ENCODE measurements around the gene BIRC5.

BIRC5 gene

GRCh38 chr17:78256707-78257591, 42.9 kb downstream of the BIRC5 start:
- no peak for DNase-seq (ENCODE audit: low read depth)

GRCh38 chr17:78257810-78258322, 43.8 kb downstream of the BIRC5 start:
- no peak for DNase-seq (ENCODE audit: low read depth)

GRCh38 chr17:78258323-78259191, 44.5 kb downstream of the BIRC5 start:
- no peak for DNase-seq (ENCODE audit: low read depth)

- DNase-seq (ENCODE audit: low read depth): no peak
These were observed 45.1 kb downstream of the BIRC5 start for GRCh38 chr17:78259192-78259554.

- DNase-seq (ENCODE audit: low read depth): no peak
These were observed 49.1 kb downstream of the BIRC5 start for GRCh38 chr17:78263063-78263735.

- DNase-seq (ENCODE audit: low read depth): no peak
These were observed 49.8 kb downstream of the BIRC5 start for GRCh38 chr17:78263736-78264340.

- DNase-seq (ENCODE audit: low read depth): no peak
These were observed 50.5 kb downstream of the BIRC5 start for GRCh38 chr17:78264590-78264989.

GRCh38 chr17:78265121-78265520, 51.1 kb downstream of the BIRC5 start:
- DNase-seq (ENCODE audit: low read depth): no peak

- no peak for DNase-seq (ENCODE audit: low read depth)
These were observed 52.2 kb downstream of the BIRC5 start for GRCh38 chr17:78266231-78266631.

- DNase-seq (ENCODE audit: low read depth): no peak
These were observed 52.7 kb downstream of the BIRC5 start for GRCh38 chr17:78266771-78267170.

- DNase-seq (ENCODE audit: low read depth): no peak
These were observed 53.4 kb downstream of the BIRC5 start for GRCh38 chr17:78267253-78268073.

GRCh38 chr17:78268191-78268874, 54.3 kb downstream of the BIRC5 start:
- no peak for DNase-seq (ENCODE audit: low read depth)

GRCh38 chr17:78268951-78269905, 55.2 kb downstream of the BIRC5 start:
- no peak for DNase-seq (ENCODE audit: low read depth)

- no peak for DNase-seq (ENCODE audit: low read depth)
These were observed 55.9 kb downstream of the BIRC5 start for GRCh38 chr17:78269955-78270381.

- no peak for DNase-seq (ENCODE audit: low read depth)
These were observed 57.5 kb downstream of the BIRC5 start for GRCh38 chr17:78271419-78272170.

- no peak for DNase-seq (ENCODE audit: low read depth)
These were observed 58.3 kb downstream of the BIRC5 start for GRCh38 chr17:78272181-78272913.

GRCh38 chr17:78272914-78273258, 58.8 kb downstream of the BIRC5 start:
- DNase-seq (ENCODE audit: low read depth): no peak

GRCh38 chr17:78273813-78274212, 59.8 kb downstream of the BIRC5 start:
- DNase-seq (ENCODE audit: low read depth): no peak

Data from ELR (cell line).